Erythroblast (primary cell): Measurements from ENCODE around the gene HAUS1.

Source experiments
- GATA1 ChIP-seq: IDR thresholded peaks from 2 replicates; pipeline ENCODE4 v1.6.1; 2011; ENCODE audit warnings: low read depth, mild to moderate bottlenecking, control low read depth, low read length, moderate library complexity
- POLR2A ChIP-seq: IDR thresholded peaks from 2 replicates; pipeline ENCODE4 v1.6.1; 2011; ENCODE audit warnings: mild to moderate bottlenecking, low read length

GRCh38 chr18:46152436-46152807 lies 48.2 kb downstream of the HAUS1 start:
- no peak for TF ChIP-seq POLR2A
- TF ChIP-seq GATA1, result no peak
